Smooth muscle cell of the brain vasculature (primary cell): Measurements from ENCODE around the gene ZBTB46.

Experiments
- DNase-seq: peaks from one replicate; pipeline ENCODE4 v3.0.0-alpha.2; 2012; ENCODE audit warnings: low read depth, low spot score

ZBTB46 gene

GRCh38 chr20:63839620-63840019 is 8.6 kb upstream of the ZBTB46 start:
- no peak for DNase-seq

- DNase-seq, result no peak
Measured at GRCh38 chr20:63837479-63837878, 6.4 kb upstream of the ZBTB46 start.

DNA sequence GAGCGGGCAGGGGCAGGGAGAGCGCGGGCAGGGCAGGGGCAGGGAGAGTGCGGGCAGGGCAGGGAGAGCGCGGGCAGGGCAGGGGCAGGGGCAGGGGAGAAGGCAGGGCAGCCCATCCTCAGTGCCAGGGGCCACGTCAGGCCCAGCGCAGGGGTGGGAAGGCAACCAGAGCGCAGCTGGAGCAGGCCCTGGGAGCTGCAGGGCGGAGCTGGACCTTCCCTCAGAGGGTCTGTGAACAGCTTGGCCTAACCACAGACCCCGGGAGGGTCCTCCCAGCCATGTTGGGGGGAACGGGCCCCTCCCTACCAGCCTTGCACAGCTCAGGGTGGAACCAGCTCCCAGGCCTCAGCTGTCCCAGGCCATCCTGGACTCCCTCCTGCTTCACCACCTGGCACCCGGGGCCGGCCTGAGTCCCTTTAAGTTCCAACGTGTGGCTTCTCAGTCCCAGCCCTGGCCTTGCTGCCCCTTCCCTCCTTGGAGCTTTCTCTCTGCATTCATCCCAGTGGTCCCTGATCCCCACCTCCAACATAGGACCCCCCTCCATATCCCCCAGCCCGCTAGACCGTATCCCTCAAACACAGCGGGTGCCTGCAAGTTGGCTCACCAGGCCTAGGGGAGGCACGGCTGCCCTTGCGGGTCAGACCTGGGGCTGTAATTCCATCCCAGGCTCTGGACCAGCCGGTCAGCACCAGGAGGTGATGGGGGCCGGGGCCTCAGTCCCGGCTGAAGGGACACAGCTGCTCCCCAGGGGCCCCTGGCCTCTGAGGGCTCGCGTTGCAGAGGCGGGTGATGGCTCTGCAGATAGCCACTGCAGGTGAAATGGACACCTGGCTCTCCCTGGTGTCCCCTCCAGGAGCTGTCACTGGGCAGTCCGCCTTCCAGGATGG is 5.6 kb upstream of the ZBTB46 start:
- no peak for DNase-seq

GRCh38 chr20:63835021-63835858 is 4.2 kb upstream of the ZBTB46 start:
- DNase-seq, result peak; percentile 92

- no peak for DNase-seq
Measured at GRCh38 chr20:63834491-63834880, 3.4 kb upstream of the ZBTB46 start.

- DNase-seq, result no peak
Measured at GRCh38 chr20:63833776-63834490, 2.9 kb upstream of the ZBTB46 start.

GRCh38 chr20:63831993-63832686 is 1.1 kb upstream of the ZBTB46 start:
- DNase-seq, result no peak

DNA sequence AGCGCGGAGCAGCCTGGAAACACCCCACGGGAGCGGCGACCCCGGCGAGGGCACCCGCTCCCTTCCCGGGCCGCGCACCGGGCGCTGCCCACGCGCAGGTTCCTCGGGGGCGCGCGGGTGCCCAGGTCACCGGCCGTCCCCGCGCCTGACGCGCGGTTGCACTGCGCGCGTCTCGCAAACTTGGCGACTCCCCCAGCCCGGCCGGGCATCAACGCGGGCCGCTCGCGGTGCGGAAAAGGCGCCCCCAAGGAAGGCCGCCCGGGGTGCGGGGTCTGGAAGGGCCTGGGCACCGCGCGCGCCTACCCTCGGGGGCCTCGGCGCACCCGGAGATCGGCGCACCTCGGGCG is 555 bp upstream of the ZBTB46 start:
- no peak for DNase-seq

DNA sequence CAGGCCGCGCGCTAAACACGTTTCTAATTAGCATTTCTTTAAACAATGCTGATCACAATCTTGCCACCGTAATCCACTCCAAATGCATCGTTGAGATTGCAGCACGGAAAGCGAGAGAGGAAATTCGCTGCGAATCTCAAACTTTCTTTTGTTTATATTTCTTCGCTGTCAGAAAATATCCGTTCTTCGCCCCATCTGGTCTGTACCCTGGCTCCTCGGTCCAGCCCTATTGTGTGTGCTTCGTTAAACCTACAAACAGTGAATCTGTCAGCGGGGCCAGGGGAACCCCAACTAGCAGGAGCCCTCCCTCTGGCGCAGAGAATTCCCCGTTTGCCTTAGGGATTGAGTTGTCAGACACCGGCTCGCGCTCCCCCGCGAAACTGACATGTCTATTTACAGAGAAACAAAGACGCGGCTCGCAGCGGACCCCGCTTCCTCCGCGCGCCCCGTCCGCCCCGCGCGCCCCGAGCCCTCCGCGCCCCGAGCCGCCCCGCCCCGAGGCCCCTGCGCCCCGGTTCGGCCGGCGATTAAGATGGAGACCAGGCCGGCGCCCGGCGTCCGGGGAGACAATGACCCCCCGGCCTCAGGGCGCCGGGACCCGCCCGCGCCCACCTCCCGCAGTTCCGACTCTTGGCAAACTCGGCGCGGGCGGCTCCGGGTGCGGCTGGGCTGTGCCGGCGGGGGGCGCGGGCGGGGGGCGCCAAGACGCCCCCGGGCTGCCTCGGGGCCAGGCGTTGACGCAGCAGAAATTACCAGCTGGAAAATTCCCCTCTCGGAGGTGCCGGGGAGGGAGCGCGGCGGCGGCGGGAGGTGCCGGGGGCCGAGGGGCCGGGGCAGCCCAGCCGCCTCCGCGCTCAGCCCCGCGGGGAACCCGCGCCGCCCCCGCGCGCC is 874 bp downstream of the ZBTB46 start:
- no peak for DNase-seq

DNA sequence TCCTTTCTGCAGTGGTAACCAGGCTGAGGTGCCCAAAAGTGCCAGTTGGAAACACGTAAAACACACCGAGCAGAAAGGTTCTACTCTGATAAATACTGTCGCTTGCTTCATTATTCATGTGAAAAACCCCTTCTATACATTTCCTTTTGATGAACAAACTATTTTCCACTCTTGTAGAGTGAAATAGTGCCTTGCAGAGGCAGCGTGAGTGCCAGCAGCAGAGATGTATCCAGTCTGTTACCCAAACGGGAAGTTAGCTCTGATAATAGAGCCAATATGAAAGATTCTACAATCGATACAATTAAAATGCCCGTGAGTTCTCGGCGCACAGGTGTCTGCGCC is 1.5 kb downstream of the ZBTB46 start:
- DNase-seq, result no peak

- no peak for DNase-seq
Measured at GRCh38 chr20:63828951-63829350, 2.1 kb downstream of the ZBTB46 start.

- no peak for DNase-seq
Measured at GRCh38 chr20:63828545-63828944, 2.5 kb downstream of the ZBTB46 start.

GRCh38 chr20:63828124-63828523 is 2.9 kb downstream of the ZBTB46 start:
- no peak for DNase-seq

DNA sequence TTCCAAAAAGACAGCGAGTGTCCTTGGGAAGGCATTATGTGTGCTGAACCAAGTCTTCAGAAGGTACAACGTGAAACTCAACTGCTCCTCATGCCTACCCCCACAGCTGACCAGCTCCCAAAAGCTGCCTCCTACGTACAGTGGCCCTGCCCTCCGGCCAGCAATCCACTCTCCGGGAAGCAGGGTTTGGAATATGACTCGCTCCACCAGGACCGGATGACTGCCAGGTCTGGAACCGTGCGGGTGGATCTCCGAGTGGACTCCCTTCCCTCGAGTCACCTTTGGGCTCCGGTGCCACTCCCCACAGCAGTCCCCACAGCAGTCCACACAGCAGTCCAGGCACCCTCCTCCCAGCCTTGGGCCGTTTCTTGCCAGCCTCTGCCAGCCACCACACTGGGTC is 4.3 kb downstream of the ZBTB46 start:
- no peak for DNase-seq

DNA sequence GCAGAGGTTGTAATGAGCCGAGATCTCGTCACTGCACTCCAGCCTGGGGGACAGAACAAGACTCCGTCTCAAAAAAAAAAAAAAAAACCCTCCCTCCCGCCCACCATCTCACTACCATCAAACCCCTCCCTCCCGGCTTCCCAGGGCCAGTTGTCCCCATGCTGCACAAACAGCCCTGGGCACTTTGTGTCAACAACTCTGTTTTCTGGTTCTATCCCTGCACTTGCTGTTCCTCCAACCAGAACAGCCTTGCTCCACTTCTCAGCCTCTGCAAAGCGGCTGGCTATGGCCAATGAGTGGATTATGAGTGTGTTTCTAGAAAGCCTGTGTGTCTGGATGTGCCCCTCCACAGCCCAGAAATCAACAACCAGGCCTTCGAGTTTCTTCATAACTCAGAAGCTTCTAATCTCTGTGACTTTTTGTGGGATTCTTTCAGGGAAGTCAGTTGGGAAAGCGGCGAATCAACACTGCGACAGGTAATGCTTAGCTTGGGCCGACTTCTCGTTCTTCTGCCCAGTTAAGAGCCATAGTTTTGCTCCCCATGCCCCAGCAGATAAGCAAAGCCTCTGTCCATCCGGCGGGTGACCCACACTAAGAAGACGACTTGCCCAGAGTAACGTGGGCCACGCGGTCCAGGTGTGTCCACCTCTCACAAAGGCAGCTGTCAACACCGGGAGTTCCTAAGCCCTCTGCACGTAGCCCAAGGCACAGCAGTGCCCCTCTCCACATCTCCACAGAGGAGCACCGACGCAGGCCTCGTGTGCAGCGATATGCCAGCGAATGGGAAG is 5.5 kb downstream of the ZBTB46 start:
- no peak for DNase-seq

- no peak for DNase-seq
Measured at GRCh38 chr20:63823691-63824311, 7.3 kb downstream of the ZBTB46 start.

GRCh38 chr20:63822276-63822696 is 8.8 kb downstream of the ZBTB46 start:
- DNase-seq, result no peak

DNA sequence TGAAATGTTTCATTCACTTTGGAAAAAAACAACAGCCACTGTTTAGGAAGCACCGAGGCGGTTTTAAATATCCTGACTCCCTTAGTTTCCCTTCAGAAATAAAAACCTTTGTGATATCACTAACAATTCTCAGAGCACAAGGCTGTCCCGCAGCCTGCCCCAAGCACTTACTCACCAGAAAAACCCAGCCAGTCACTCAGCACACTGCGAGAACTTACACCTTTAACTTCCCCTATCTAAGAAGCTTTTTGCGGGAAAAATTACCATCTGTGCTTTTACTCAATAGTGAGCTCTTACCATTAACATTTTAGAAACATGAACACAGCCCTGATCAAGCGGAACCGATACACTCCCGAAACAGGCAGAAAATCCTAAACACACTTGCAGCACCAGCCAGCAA is 9.3 kb downstream of the ZBTB46 start:
- no peak for DNase-seq

GRCh38 chr20:63819224-63819921 is 11.7 kb downstream of the ZBTB46 start:
- no peak for DNase-seq
